Tibial nerve (tissue), 4 donors: ENCODE results near the gene ZMYND11.

Experiments
- EP300 ChIP-seq, 2 donors: sonication (generic); formaldehyde crosslinking; IDR thresholded peaks; one replicate each; pipeline ENCODE4 v1.6.1; 2017; ENCODE audit warnings: antibody characterized with exemption in 2 of 2, mild to moderate bottlenecking in 1 of 2
- POLR2A ChIP-seq, 2 donors: fragments of 450-650 bp; IDR thresholded peaks; one replicate each; pipeline ENCODE4 v1.6.1; 2017; ENCODE audit warnings: antibody characterized with exemption in 2 of 2, mild to moderate bottlenecking in 2 of 2, moderate library complexity in 2 of 2
- TF ChIP-seq, protein P1 (sequence below), 5 experiments: fragments of 200-600 bp in 3 of 5; fragments of 450-650 bp in 2 of 5; sonication (generic) in 3 of 5; IDR thresholded peaks; one replicate each; pipeline ENCODE4 v1.5.1; 2016 to 2019; ENCODE audit warnings: antibody characterized with exemption in 5 of 5, mild to moderate bottlenecking in 3 of 5, moderate library complexity in 2 of 5

DNA sequence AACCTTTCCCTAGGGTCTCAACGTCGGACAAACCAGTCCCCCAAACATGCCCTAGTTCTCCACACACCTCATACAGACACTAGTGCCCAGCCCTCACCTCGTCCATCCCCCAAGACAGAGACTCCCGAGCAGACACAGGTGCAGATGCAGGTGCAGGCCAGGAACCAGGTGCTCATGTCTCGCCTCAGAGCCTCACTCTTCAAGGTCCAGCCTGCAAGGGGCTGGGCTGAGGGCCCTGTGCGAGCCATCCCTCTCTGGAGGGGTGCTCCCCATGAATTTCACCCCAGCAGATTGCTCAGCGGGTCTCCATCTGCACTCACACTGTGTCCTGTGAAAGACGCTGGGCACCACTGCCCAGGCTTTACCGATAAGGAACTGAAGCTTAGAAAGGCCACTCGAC lies 49.2 kb upstream of the ZMYND11 start:
- TF ChIP-seq, protein P1, sequence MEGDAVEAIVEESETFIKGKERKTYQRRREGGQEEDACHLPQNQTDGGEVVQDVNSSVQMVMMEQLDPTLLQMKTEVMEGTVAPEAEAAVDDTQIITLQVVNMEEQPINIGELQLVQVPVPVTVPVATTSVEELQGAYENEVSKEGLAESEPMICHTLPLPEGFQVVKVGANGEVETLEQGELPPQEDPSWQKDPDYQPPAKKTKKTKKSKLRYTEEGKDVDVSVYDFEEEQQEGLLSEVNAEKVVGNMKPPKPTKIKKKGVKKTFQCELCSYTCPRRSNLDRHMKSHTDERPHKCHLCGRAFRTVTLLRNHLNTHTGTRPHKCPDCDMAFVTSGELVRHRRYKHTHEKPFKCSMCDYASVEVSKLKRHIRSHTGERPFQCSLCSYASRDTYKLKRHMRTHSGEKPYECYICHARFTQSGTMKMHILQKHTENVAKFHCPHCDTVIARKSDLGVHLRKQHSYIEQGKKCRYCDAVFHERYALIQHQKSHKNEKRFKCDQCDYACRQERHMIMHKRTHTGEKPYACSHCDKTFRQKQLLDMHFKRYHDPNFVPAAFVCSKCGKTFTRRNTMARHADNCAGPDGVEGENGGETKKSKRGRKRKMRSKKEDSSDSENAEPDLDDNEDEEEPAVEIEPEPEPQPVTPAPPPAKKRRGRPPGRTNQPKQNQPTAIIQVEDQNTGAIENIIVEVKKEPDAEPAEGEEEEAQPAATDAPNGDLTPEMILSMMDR (IDR thresholded peaks at IDR 0.05): no peak
- TF ChIP-seq POLR2A (IDR thresholded peaks at IDR 0.05) (no peak), EP300 (IDR thresholded peaks at IDR 0.05) (no peak)
